ENCODE measurements around the gene KDR.

The KDR gene

GRCh38 chr4:55075376-55075775, 50.0 kb downstream of the KDR start:
- H3K4me1 ChIP-seq (ENCODE audit: control insufficient read depth in 1 of 2, insufficient read depth in 1 of 2, low read depth in 1 of 2, low read length in 1 of 2), result no peaks in the 10 kb centered on the region
- H3K36me3 ChIP-seq, result no peaks in the 10 kb centered on the region
- no peaks in the 10 kb centered on the region for H3K27me3 ChIP-seq
- H3K4me3 ChIP-seq (ENCODE audit: low read depth in 1 of 2, low read length in 1 of 2), result no peak overlapping the region
- TF ChIP-seq CTCF (IDR thresholded peaks at IDR 0.05), result no peak
- H3K27ac ChIP-seq, result no peak overlapping the region
- no peaks in the 10 kb centered on the region for H3K9me3 ChIP-seq

GRCh38 chr4:55074386-55074785, 51.0 kb downstream of the KDR start:
- no peak overlapping the region for H3K4me3 ChIP-seq (ENCODE audit: low read depth in 1 of 2, low read length in 1 of 2)
- H3K4me1 ChIP-seq (ENCODE audit: control insufficient read depth in 1 of 2, insufficient read depth in 1 of 2, low read depth in 1 of 2, low read length in 1 of 2), result no peaks in the 10 kb centered on the region
- H3K27ac ChIP-seq, result no peak overlapping the region
- H3K27me3 ChIP-seq, result no peaks in the 10 kb centered on the region
- no peaks in the 10 kb centered on the region for H3K36me3 ChIP-seq
- no peaks in the 10 kb centered on the region for H3K9me3 ChIP-seq
- no peak for TF ChIP-seq CTCF (IDR thresholded peaks at IDR 0.05)

- Histone ChIP-seq H3K9me3 (no peaks in the 10 kb centered on the region), H3K4me3 (ENCODE audit: low read depth in 1 of 2, low read length in 1 of 2) (no peak overlapping the region), H3K27ac (no peak overlapping the region), H3K27me3 (no peaks in the 10 kb centered on the region), H3K4me1 (ENCODE audit: control insufficient read depth in 1 of 2, insufficient read depth in 1 of 2, low read depth in 1 of 2, low read length in 1 of 2) (no peaks in the 10 kb centered on the region), H3K36me3 (no peaks in the 10 kb centered on the region)
- TF ChIP-seq CTCF (IDR thresholded peaks at IDR 0.05), result no peak
These were observed 53.4 kb downstream of the KDR start for GRCh38 chr4:55071951-55072350.

- TF ChIP-seq CTCF (IDR thresholded peaks at IDR 0.05), result no peak
- Histone ChIP-seq H3K9me3 (no peaks in the 10 kb centered on the region), H3K4me3 (ENCODE audit: low read depth in 1 of 2, low read length in 1 of 2) (no peak overlapping the region), H3K27ac (no peak overlapping the region), H3K4me1 (ENCODE audit: control insufficient read depth in 1 of 2, insufficient read depth in 1 of 2, low read depth in 1 of 2, low read length in 1 of 2) (no peaks in the 10 kb centered on the region), H3K27me3 (no peaks in the 10 kb centered on the region), H3K36me3 (no peaks in the 10 kb centered on the region)
These were observed 56.1 kb downstream of the KDR start for GRCh38 chr4:55069248-55069647.

GRCh38 chr4:55068522-55068921, 56.9 kb downstream of the KDR start:
- TF ChIP-seq CTCF (IDR thresholded peaks at IDR 0.05), result no peak
- H3K4me1 ChIP-seq (ENCODE audit: control insufficient read depth in 1 of 2, insufficient read depth in 1 of 2, low read depth in 1 of 2, low read length in 1 of 2), result no peaks in the 10 kb centered on the region
- H3K27me3 ChIP-seq, result no peaks in the 10 kb centered on the region
- no peaks in the 10 kb centered on the region for H3K36me3 ChIP-seq
- H3K27ac ChIP-seq, result no peak overlapping the region
- no peaks in the 10 kb centered on the region for H3K9me3 ChIP-seq
- no peak overlapping the region for H3K4me3 ChIP-seq (ENCODE audit: low read depth in 1 of 2, low read length in 1 of 2)

- no peaks in the 10 kb centered on the region for H3K9me3 ChIP-seq
- H3K36me3 ChIP-seq, result no peaks in the 10 kb centered on the region
- no peak overlapping the region for H3K4me3 ChIP-seq (ENCODE audit: low read depth in 1 of 2, low read length in 1 of 2)
- no peak for TF ChIP-seq CTCF (IDR thresholded peaks at IDR 0.05)
- H3K4me1 ChIP-seq (ENCODE audit: control insufficient read depth in 1 of 2, insufficient read depth in 1 of 2, low read depth in 1 of 2, low read length in 1 of 2), result no peaks in the 10 kb centered on the region
- no peak overlapping the region for H3K27ac ChIP-seq
- H3K27me3 ChIP-seq, result no peaks in the 10 kb centered on the region
These were observed 59.4 kb downstream of the KDR start for GRCh38 chr4:55066018-55066417.

Measured in neutrophil (primary cell).